Liver (tissue), 9 donors: Measurements from ENCODE around the gene PANX1. TPM values are rescaled to one million over a fixed set of nuclear protein-coding genes. Genes with fewer than 3 reads are reported as not detected.
"Not testable (repeated sequence)": the region's sequence is repeated elsewhere in the genome, so short reads cannot be mapped to it uniquely, and the experiment has no call there.

Source experiments
- DNase-seq: peaks from one replicate; pipeline ENCODE4 v3.0.0-alpha.2; 2017; ENCODE audit warnings: low spot score
- H3K27ac ChIP-seq, 2 donors: one replicate each; pipeline ENCODE4 v1.7.0; 2013; ENCODE audit warnings: inconsistent platforms in 2 of 2, low read length in 2 of 2, control low read depth in 1 of 2, low read depth in 1 of 2, mild to moderate bottlenecking in 1 of 2
- H3K27me3 ChIP-seq, 4 donors: one replicate each; pipeline versions ENCODE4 v1.6.1 to v1.7.0; 2013; ENCODE audit warnings: low read length in 3 of 4, inconsistent platforms in 1 of 4, mild to moderate bottlenecking in 1 of 4, moderate library complexity in 1 of 4; ENCODE audit not compliant: control insufficient read depth in 4 of 4, insufficient read depth in 4 of 4
- H3K36me3 ChIP-seq, 4 donors: one replicate each; pipeline versions ENCODE4 v1.6.1 to v1.7.0; 2013; ENCODE audit warnings: low read length in 3 of 4, mild to moderate bottlenecking in 3 of 4, low read depth in 1 of 4, moderate library complexity in 1 of 4; ENCODE audit not compliant: control insufficient read depth in 4 of 4, insufficient read depth in 3 of 4
- H3K4me1 ChIP-seq, 4 donors: one replicate each; pipeline versions ENCODE4 v1.6.1 to v1.7.0; 2013; ENCODE audit warnings: low read length in 3 of 4, mild to moderate bottlenecking in 3 of 4, moderate library complexity in 1 of 4; ENCODE audit not compliant: control insufficient read depth in 4 of 4, insufficient read depth in 4 of 4
- H3K4me3 ChIP-seq, 3 donors: one replicate each; pipeline versions ENCODE4 v1.6.1 to v1.7.0; 2013; ENCODE audit warnings: low read length in 3 of 3, control low read depth in 1 of 3, low read depth in 1 of 3, mild to moderate bottlenecking in 1 of 3
- H3K9ac ChIP-seq, 2 donors: one replicate each; pipeline ENCODE4 v1.7.0; 2013; ENCODE audit warnings: low read length in 2 of 2, mild to moderate bottlenecking in 2 of 2, moderate library complexity in 2 of 2, control low read depth in 1 of 2, low read depth in 1 of 2
- H3K9me3 ChIP-seq, 4 donors: one replicate each; pipeline versions ENCODE4 v1.6.1 to v1.7.0; 2013; ENCODE audit warnings: low read length in 3 of 4; ENCODE audit not compliant: control insufficient read depth in 4 of 4
- CTCF ChIP-seq: fragments of 150-350 bp; IDR thresholded peaks from 2 replicates; pipeline ENCODE4 v1.5.1; 2017; ENCODE audit warnings: improper control_type of control experiment, low read depth, low read length; ENCODE audit not compliant: missing input control
- EGR1 ChIP-seq, 2 donors: IDR thresholded peaks; 2 replicates each; pipeline ENCODE4 v1.6.1; 2016 to 2018; ENCODE audit warnings: antibody characterized with exemption in 2 of 2, low read depth in 2 of 2
- FOXA2 ChIP-seq: IDR thresholded peaks from 2 replicates; pipeline ENCODE4 v1.6.1; 2016; ENCODE audit warnings: antibody characterized with exemption
- GABPA ChIP-seq, 2 donors: IDR thresholded peaks in 1 of 2; conservative IDR thresholded peaks in 1 of 2; 2 replicates each; pipeline ENCODE4 v1.6.1; 2016; ENCODE audit warnings: antibody characterized with exemption in 2 of 2, mild to moderate bottlenecking in 1 of 2, moderate library complexity in 1 of 2
- HNF4A ChIP-seq, 2 donors: conservative IDR thresholded peaks; 2 replicates each; pipeline ENCODE4 v1.6.1; 2016; ENCODE audit warnings: antibody characterized with exemption in 2 of 2, mild to moderate bottlenecking in 2 of 2
- JUND ChIP-seq, 2 donors: IDR thresholded peaks; 2 replicates each; pipeline ENCODE4 v1.6.1; 2016; ENCODE audit warnings: antibody characterized with exemption in 2 of 2
- NR2F2 ChIP-seq: IDR thresholded peaks from 2 replicates; pipeline ENCODE4 v1.6.1; 2016; ENCODE audit warnings: antibody characterized with exemption
- RAD21 ChIP-seq, 2 donors: IDR thresholded peaks; 2 replicates each; pipeline ENCODE4 v1.6.1; 2016; ENCODE audit warnings: antibody characterized with exemption in 2 of 2, mild to moderate bottlenecking in 2 of 2
- REST ChIP-seq: IDR thresholded peaks from 2 replicates; pipeline ENCODE4 v1.6.1; 2016; ENCODE audit warnings: antibody characterized with exemption, mild to moderate bottlenecking
- RXRA ChIP-seq, 2 donors: IDR thresholded peaks; 2 replicates each; pipeline ENCODE4 v1.6.1; 2017 to 2018; ENCODE audit warnings: antibody characterized with exemption in 2 of 2, mild to moderate bottlenecking in 1 of 2
- SP1 ChIP-seq: IDR thresholded peaks from 2 replicates; pipeline ENCODE4 v1.6.1; 2018; ENCODE audit warnings: antibody characterized with exemption, mild to moderate bottlenecking
- TAF1 ChIP-seq: conservative IDR thresholded peaks from 2 replicates; pipeline ENCODE4 v1.6.1; 2016; ENCODE audit warnings: antibody characterized with exemption, mild to moderate bottlenecking
- YY1 ChIP-seq: IDR thresholded peaks from 2 replicates; pipeline ENCODE4 v1.6.1; 2016; ENCODE audit warnings: antibody characterized with exemption, mild to moderate bottlenecking
- ZBTB33 ChIP-seq: IDR thresholded peaks from 2 replicates; pipeline ENCODE4 v1.6.1; 2016; ENCODE audit warnings: antibody characterized with exemption
- WGBS: extraction: QIAGEN DNeasy Blood & Tissue Kit; methylation state at CpG from one replicate; pipeline ENCODE4 v1.1.7; 2013; 5-methylcytosine and 5-hydroxymethylcytosine counted together
- polyA plus RNA-seq, 2 donors: library from polyadenylated mRNA; stranded (reverse) in 1 of 2; unstranded in 1 of 2; fragments of 200-250 nt in 1 of 2; fragments of >200 nt in 1 of 2; fragmentation: Nextera tagmentation in 1 of 2; extraction: Ambion mirVana in 1 of 2; gene quantifications; one replicate each; pipeline versions ENCODE4 v1.2.1 to v1.2.3, GENCODE V29; 2013 to 2015
- total RNA-seq, 2 donors: library from RNA; depleted of rRNA; stranded (reverse); fragments of >200 nt; gene quantifications; one replicate each; pipeline ENCODE4 v1.2.3, GENCODE V29; 2014
- donor health status: healthy.
- donor health status: healthy.
- donor health status: healthy.
- donor health status: healthy.
- donor health status: healthy.

The PANX1 gene
- total and polyA plus RNA-seq, 4 donors = 6.4 to 14.1 (median 8.4) TPM

- TF ChIP-seq CTCF (no peak), ZBTB33 (peak; percentile 81), JUND (IDR thresholded peaks at IDR 0.05) (peak; percentile 57 to 87), YY1 (peak; percentile 74), FOXA2 (peak; percentile 71), HNF4A (conservative IDR thresholded peaks at IDR 0.05) (peak; percentile 93 to 96), NR2F2 (no peak), RXRA (IDR thresholded peaks at IDR 0.05) (peak; percentile 76 to 84)
Measured at GRCh38 chr11:94153320-94153719, 24.7 kb downstream of the PANX1 start (continued).

GRCh38 chr11:94154095-94154856, 25.6 kb downstream of the PANX1 start:
- 51% methylated on average over 3 of the region's 3 CpGs for WGBS
- Histone ChIP-seq H3K36me3 (no peaks in the 10 kb centered on the region), H3K27me3 (no peaks in the 10 kb centered on the region), H3K9ac (no peak overlapping the region), H3K4me3 (no peak overlapping the region), H3K4me1 (peaks cover 4 to 35% (median 14%) of the 10 kb centered on the region in 4 donors), H3K9me3 (no peaks in the 10 kb centered on the region), H3K27ac (peak overlapping the region; percentile 45 to 82)
- DNase-seq = no peak
- TF ChIP-seq REST (no peak), TAF1 (no peak), ZBTB33 (no peak), GABPA (IDR thresholded peaks at IDR 0.05 in 1 of 2, conservative IDR thresholded peaks at IDR 0.05 in 1 of 2) (no peak), SP1 (no peak), FOXA2 (no peak), EGR1 (IDR thresholded peaks at IDR 0.05; ENCODE audit: low read depth in 2 of 2) (no peak), RAD21 (IDR thresholded peaks at IDR 0.05) (no peak), CTCF (no peak)

GRCh38 chr11:94157339-94157738, 28.7 kb downstream of the PANX1 start:
- H3K4me3 ChIP-seq, H3K9me3 ChIP-seq, H3K27ac ChIP-seq, H3K27me3 ChIP-seq, H3K36me3 ChIP-seq, DNase-seq, H3K9ac ChIP-seq: not testable (repeated sequence)
- peaks cover 3 to 22% (median 12%) of the 10 kb centered on the region in 4 donors for H3K4me1 ChIP-seq
- WGBS = 94% methylated on average over 3 of the region's 3 CpGs
